ENCODE results near the gene SLC11A1.

Gene SLC11A1, protein sequence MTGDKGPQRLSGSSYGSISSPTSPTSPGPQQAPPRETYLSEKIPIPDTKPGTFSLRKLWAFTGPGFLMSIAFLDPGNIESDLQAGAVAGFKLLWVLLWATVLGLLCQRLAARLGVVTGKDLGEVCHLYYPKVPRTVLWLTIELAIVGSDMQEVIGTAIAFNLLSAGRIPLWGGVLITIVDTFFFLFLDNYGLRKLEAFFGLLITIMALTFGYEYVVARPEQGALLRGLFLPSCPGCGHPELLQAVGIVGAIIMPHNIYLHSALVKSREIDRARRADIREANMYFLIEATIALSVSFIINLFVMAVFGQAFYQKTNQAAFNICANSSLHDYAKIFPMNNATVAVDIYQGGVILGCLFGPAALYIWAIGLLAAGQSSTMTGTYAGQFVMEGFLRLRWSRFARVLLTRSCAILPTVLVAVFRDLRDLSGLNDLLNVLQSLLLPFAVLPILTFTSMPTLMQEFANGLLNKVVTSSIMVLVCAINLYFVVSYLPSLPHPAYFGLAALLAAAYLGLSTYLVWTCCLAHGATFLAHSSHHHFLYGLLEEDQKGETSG

DNA sequence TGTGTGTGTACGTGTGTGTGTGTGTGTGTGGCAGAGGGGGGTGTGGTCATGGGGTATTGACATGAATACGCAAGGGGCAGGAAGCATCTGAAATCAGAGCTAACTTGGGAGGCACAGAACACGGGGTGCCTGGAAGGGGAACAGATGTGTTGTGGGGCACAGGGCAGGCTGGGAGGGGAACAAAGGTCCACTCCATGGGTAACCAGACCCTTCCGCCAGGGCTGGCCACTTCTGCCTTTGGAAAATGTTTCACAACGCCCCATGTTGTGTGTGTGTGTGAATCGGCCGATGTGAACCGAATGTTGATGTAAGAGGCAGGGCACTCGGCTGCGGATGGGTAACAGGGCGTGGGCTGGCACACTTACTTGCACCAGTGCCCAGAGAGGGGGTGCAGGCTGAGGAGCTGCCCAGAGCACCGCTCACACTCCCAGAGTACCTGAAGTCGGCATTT is at the start of gene SLC11A1:
SLC11A1 (plus strand) TSS at position 358 of the 451 bp plus-strand sequence. CDS start 96 bp downstream, outside the sequence.
- TF ChIP-seq, protein P1, sequence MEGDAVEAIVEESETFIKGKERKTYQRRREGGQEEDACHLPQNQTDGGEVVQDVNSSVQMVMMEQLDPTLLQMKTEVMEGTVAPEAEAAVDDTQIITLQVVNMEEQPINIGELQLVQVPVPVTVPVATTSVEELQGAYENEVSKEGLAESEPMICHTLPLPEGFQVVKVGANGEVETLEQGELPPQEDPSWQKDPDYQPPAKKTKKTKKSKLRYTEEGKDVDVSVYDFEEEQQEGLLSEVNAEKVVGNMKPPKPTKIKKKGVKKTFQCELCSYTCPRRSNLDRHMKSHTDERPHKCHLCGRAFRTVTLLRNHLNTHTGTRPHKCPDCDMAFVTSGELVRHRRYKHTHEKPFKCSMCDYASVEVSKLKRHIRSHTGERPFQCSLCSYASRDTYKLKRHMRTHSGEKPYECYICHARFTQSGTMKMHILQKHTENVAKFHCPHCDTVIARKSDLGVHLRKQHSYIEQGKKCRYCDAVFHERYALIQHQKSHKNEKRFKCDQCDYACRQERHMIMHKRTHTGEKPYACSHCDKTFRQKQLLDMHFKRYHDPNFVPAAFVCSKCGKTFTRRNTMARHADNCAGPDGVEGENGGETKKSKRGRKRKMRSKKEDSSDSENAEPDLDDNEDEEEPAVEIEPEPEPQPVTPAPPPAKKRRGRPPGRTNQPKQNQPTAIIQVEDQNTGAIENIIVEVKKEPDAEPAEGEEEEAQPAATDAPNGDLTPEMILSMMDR (IDR thresholded peaks at IDR 0.05; ENCODE audit: control insufficient read depth, insufficient read depth, low read depth, low read length, missing control alignments): no peak
- H3K4me3 ChIP-seq (ENCODE audit: control insufficient read depth, low read depth, low read length): no peak within 1 kb of the TSS
- DNase-seq (ENCODE audit: low read depth): no peak

DNA sequence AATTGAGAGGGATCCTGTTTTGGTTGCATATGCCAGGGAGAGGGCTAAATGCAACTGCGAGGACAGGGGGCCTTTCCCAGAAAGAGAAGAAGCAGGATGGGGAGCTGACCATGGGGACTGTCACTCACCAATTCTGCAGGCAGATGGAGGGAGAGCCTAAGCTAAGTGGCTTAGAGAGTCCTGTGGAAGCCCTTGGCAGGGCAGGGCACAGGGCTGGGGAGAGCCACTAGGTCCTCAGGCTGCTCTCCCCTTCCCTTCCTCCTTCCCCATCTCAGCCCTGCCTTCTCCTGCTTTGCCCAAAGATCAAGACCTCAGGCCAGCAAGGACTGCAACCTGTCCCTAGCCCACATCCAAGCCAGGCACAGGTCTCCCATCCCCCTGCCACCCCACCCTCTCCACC is 49.8 kb upstream of the SLC11A1 start:
- TF ChIP-seq, protein P1 (IDR thresholded peaks at IDR 0.05; ENCODE audit: control insufficient read depth, insufficient read depth, low read depth, low read length, missing control alignments): no peak
- H3K4me3 ChIP-seq (ENCODE audit: control insufficient read depth, low read depth, low read length): no peak overlapping the region
- DNase-seq (ENCODE audit: low read depth): no peak

DNA sequence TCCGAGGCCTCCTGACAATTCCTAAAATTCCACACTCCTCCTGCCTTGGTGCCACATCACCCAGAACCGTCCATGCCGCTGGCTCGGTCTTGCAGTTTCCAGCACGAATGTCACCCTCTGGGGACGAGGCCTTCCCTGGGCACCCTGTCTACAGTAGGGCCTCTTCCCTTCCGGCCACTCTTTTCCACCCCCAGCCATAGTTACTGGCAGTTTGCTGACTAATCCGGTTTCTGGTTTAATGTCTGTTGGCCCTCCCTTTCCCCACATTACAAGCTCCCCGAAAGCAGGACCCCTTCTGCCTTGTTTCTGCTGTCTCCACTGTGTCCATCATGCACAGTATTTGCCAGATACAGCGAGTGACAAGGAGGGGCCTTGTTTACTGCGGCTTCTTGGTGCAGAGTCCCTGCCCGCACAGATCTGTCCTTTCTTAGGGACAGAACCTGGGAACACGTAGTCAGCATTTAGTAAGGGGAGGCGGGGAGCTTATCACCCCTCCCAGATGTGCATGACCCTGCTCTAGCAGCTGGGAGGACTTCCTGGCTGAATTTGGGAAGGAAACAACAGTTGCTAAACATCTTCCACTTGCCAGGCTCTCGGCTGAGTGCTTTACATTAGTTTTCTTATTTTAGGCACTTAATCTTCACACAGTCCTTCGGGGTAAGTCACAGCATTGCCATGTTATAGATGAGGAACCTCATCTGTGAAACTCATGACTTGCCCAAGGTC is 49.0 kb upstream of the SLC11A1 start:
- DNase-seq (ENCODE audit: low read depth): no peak
- H3K4me3 ChIP-seq (ENCODE audit: control insufficient read depth, low read depth, low read length): no peak overlapping the region

DNA sequence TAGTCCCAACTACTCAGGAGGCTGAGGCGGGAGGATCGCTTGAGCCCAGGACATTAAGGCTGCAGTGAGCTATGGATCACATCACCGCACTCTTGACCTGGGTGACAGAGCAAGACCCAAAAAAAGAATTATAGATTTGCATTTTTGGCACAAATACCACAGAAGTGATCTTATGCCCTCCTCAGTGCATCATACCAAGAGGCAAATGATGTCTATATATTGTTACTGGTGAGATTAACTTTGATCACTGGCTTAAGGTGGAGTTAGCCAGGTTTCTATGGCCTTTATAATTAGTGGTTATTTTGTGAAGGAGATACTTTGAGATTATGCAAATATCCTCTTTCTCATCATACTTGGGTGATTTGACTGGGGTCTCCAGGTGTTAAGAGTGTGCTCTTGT is 47.5 kb upstream of the SLC11A1 start:
- H3K4me3 ChIP-seq (ENCODE audit: control insufficient read depth, low read depth, low read length): no peak overlapping the region
- DNase-seq (ENCODE audit: low read depth): no peak

More for the DNA sequence above, 49.0 kb upstream of the SLC11A1 start:
- TF ChIP-seq, protein P1 (IDR thresholded peaks at IDR 0.05; ENCODE audit: control insufficient read depth, insufficient read depth, low read depth, low read length, missing control alignments): no peak

DNA sequence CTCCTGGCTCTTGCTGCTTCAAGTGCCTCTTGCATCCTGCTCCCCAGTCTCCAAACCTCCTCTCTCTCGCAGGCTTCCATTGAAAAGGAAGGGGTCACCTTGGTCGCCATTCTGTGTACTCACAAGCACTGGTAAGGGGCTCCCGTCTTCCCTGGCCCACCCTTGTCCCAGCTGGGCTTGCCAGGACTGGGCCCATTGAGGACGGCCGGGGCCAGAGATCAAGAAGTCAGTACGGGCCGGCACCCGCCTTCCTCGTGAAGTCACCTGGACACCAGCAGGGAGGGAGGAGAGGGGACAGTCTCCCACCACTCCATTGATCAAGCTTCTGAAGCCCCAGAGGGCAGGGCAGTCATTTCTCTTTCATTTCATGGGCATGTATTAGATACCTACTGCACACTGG is 41.4 kb upstream of the SLC11A1 start:
- H3K4me3 ChIP-seq (ENCODE audit: control insufficient read depth, low read depth, low read length): no peak overlapping the region
- DNase-seq (ENCODE audit: low read depth): no peak
- TF ChIP-seq, protein P1 (IDR thresholded peaks at IDR 0.05; ENCODE audit: control insufficient read depth, insufficient read depth, low read depth, low read length, missing control alignments): no peak

More for the DNA sequence above, 47.5 kb upstream of the SLC11A1 start:
- TF ChIP-seq, protein P1 (IDR thresholded peaks at IDR 0.05; ENCODE audit: control insufficient read depth, insufficient read depth, low read depth, low read length, missing control alignments): no peak

DNA sequence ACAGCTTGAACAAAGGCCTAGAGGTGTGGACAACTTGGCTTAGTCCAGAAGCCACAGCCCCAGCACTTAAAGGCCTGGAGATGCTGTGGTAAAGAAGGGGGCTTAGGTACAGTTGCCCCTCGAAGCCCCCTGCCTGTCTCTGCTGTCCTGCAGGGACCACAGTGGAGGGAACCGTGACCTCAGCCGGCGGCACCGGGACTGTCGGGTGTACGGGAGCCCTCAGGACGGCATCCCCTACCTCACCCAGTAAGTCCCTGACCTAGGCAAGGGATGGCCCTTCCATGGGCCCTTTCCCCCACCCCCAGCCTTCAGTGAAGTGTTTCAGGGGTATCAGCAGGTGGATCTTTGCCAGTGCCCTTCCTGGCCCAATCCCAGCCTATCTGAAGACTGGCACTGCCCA is 40.7 kb upstream of the SLC11A1 start:
- no peak overlapping the region for H3K4me3 ChIP-seq (ENCODE audit: control insufficient read depth, low read depth, low read length)
- TF ChIP-seq, protein P1 (IDR thresholded peaks at IDR 0.05; ENCODE audit: control insufficient read depth, insufficient read depth, low read depth, low read length, missing control alignments): no peak
- DNase-seq (ENCODE audit: low read depth): no peak
